A549 (cell line): ENCODE data around the gene RPTOR. TPM values are rescaled to one million over a fixed set of nuclear protein-coding genes. Genes with fewer than 3 reads are reported as not detected.

ENCODE experiments used
- ATAC-seq, 2 experiments: fragments of 200-7000 bp in 1 of 2; fragments of >200 bp in 1 of 2; cut with Nextera tagmentation in 1 of 2; cut with Tn5 transposase in 1 of 2; 3 replicates each; pipeline versions ENCODE4 v1.8.0 to v1.9.1; 2018 to 2020; ENCODE audit warnings: mild to moderate bottlenecking in 1 of 2, moderate library complexity in 1 of 2
- CTCF ChIA-PET: fragments of 300-600 bp; sonication (Branson Sonifier 250); formaldehyde crosslinking; extraction: SDS; loops from one replicate; lab custom pipeline; 2021; ENCODE audit warnings: antibody characterized with exemption, inconsistent platforms; lab: Yijun Ruan, JAX
- POLR2A ChIA-PET: fragments of 350-600 bp; formaldehyde crosslinking; extraction: SDS; loops from one replicate; lab custom pipeline; 2021; ENCODE audit warnings: antibody characterized with exemption, inconsistent platforms; lab: Yijun Ruan, JAX
- DNase-seq, 2 experiments: peaks; one replicate each; pipeline versions ENCODE4 v3.0.0 to v3.0.0-alpha.2; 2011 to 2016; ENCODE audit warnings: low read depth in 1 of 2, low spot score in 1 of 2
- FAIRE-seq: peaks from 2 replicates; lab custom pipeline; 2011; peaks lifted over from hg19 to GRCh38; lab: Jason Lieb, UNC
- H3K27ac ChIP-seq, 2 experiments: fragments of >200 bp; sonication (Bioruptor Twin); formaldehyde crosslinking; 3 replicates each; pipeline ENCODE4 v1.5.1; 2016 to 2017
- H3K4me1 ChIP-seq: fragments of >200 bp; sonication (Bioruptor Twin); formaldehyde crosslinking; 3 replicates; pipeline ENCODE4 v1.6.1; 2016
- H3K4me2 ChIP-seq: fragments of >200 bp; sonication (Bioruptor Twin); formaldehyde crosslinking; 3 replicates; pipeline ENCODE4 v1.6.1; 2016
- H3K4me3 ChIP-seq: fragments of >200 bp; sonication (Bioruptor Twin); formaldehyde crosslinking; 3 replicates; pipeline ENCODE4 v1.5.1; 2016
- H3K9me3 ChIP-seq: fragments of >200 bp; sonication (Bioruptor Twin); formaldehyde crosslinking; 3 replicates; pipeline ENCODE4 v1.6.1; 2016
- CHD4 ChIP-seq: fragments of 200-600 bp; sonication (generic); IDR thresholded peaks from 2 replicates; pipeline ENCODE4 v1.6.1; 2016; ENCODE audit warnings: antibody characterized with exemption, mild to moderate bottlenecking, borderline replicate concordance
- EHMT2 ChIP-seq: fragments of 200-600 bp; sonication (generic); IDR thresholded peaks from 2 replicates; pipeline ENCODE4 v1.6.1; 2016; ENCODE audit warnings: antibody characterized with exemption, low read depth, mild to moderate bottlenecking, moderate library complexity
- EP300 ChIP-seq, 2 experiments: fragments of >200 bp; sonication (Bioruptor Twin); formaldehyde crosslinking; IDR thresholded peaks; 2 replicates in 1 of 2; 3 replicates in 1 of 2; pipeline ENCODE4 v1.6.1; 2016 to 2017
- FOSB ChIP-seq: fragments of 250-450 bp; sonication (Bioruptor Pico); IDR thresholded peaks from 2 replicates; pipeline ENCODE4 v1.5.0; 2020; ENCODE audit warnings: mild to moderate bottlenecking, moderate library complexity
- FOSL2 ChIP-seq, 2 experiments: fragments of 450-650 bp in 1 of 2; fragments of >200 bp in 1 of 2; sonication (Bioruptor Twin) in 1 of 2; formaldehyde crosslinking; IDR thresholded peaks; 2 replicates each; pipeline versions ENCODE4 v1.5.0 to v1.6.1; 2016 to 2020; ENCODE audit warnings: mild to moderate bottlenecking in 1 of 2, moderate library complexity in 1 of 2
- FOXS1 ChIP-seq: fragments of 250-450 bp; sonication (Bioruptor Pico); IDR thresholded peaks from 2 replicates; pipeline ENCODE4 v1.5.0; 2020; ENCODE audit warnings: mild to moderate bottlenecking, moderate library complexity
- HOXB5 ChIP-seq: fragments of 250-450 bp; sonication (Bioruptor Pico); IDR thresholded peaks from 2 replicates; pipeline ENCODE4 v1.5.0; 2020; ENCODE audit warnings: mild to moderate bottlenecking, moderate library complexity
- MAZ ChIP-seq: fragments of 150-350 bp; IDR thresholded peaks from 2 replicates; pipeline ENCODE4 v1.6.1; 2014; ENCODE audit warnings: antibody characterized with exemption, low read depth, low read length, borderline replicate concordance
- NFE2L2 ChIP-seq: fragments of 150-350 bp; conservative IDR thresholded peaks from 2 replicates; pipeline ENCODE4 v1.6.1; 2014; ENCODE audit warnings: low read length
- PHF8 ChIP-seq: fragments of 200-600 bp; sonication (generic); IDR thresholded peaks from 2 replicates; pipeline ENCODE4 v1.6.1; 2016; ENCODE audit warnings: low read depth, mild to moderate bottlenecking, antibody characterized with exemption, moderate library complexity, borderline replicate concordance
- POLR2AphosphoS2 ChIP-seq: conservative IDR thresholded peaks from 2 replicates; pipeline ENCODE4 v1.6.1; 2012; ENCODE audit warnings: low read length, improper control_type of control experiment, inconsistent platforms
- RARB ChIP-seq: fragments of 250-450 bp; sonication (Bioruptor Pico); IDR thresholded peaks from 2 replicates; pipeline ENCODE4 v1.8.0; 2021; ENCODE audit warnings: mild to moderate bottlenecking, moderate library complexity
- RCOR1 ChIP-seq: fragments of 150-350 bp; IDR thresholded peaks from 2 replicates; pipeline ENCODE4 v1.6.1; 2014; ENCODE audit warnings: antibody characterized with exemption, low read length, low read depth
- SMC3 ChIP-seq: fragments of >200 bp; sonication (Bioruptor Twin); formaldehyde crosslinking; IDR thresholded peaks from 3 replicates; pipeline ENCODE4 v1.6.1; 2018; ENCODE audit warnings: inconsistent platforms
- SREBF2 ChIP-seq: fragments of 450-650 bp; IDR thresholded peaks from 2 replicates; pipeline ENCODE4 v1.6.1; 2014; ENCODE audit warnings: mild to moderate bottlenecking, moderate library complexity
- TFCP2L1 ChIP-seq: fragments of 250-450 bp; sonication (Bioruptor Pico); IDR thresholded peaks from 2 replicates; pipeline ENCODE4 v1.5.0; 2021; ENCODE audit warnings: mild to moderate bottlenecking
- ZC3H11A ChIP-seq: fragments of 450-650 bp; IDR thresholded peaks from 2 replicates; pipeline ENCODE4 v1.6.1; 2014; ENCODE audit warnings: antibody characterized with exemption, mild to moderate bottlenecking
- ZFP36 ChIP-seq: fragments of 450-650 bp; IDR thresholded peaks from 2 replicates; pipeline ENCODE4 v1.6.1; 2014; ENCODE audit warnings: borderline replicate concordance; ENCODE audit not compliant: partially characterized antibody
- ZNF302 ChIP-seq: fragments of 250-450 bp; sonication (Bioruptor Pico); IDR thresholded peaks from 2 replicates; pipeline ENCODE4 v1.9.0; 2021; ENCODE audit warnings: inconsistent platforms, mild to moderate bottlenecking, moderate library complexity
- WGBS: methylation state at CpG from one replicate; pipeline ENCODE4 v1.1.6; 2017; ENCODE audit errors: missing lambda C conversion rate; 5-methylcytosine and 5-hydroxymethylcytosine counted together
- polyA plus RNA-seq, 4 experiments: library from polyadenylated mRNA; depleted of rRNA in 3 of 4; stranded (reverse); fragments of >200 nt; fragmentation: RNase III in 1 of 4; extraction: RNeasy Plus Mini Kit Qiagen cat#74134 plus additional on column Dnase treatment in 1 of 4; gene quantifications; 2 replicates in 3 of 4; 3 replicates in 1 of 4; pipeline ENCODE4 v1.2.3, GENCODE V29; 2011 to 2017
- TF ChIP-seq, protein P1 (sequence below): fragments of >200 bp; sonication (Bioruptor Twin); formaldehyde crosslinking; IDR thresholded peaks from 3 replicates; pipeline ENCODE4 v1.6.1; 2016
- TF ChIP-seq, protein P2 (sequence below): fragments of >200 bp; sonication (Bioruptor Twin); formaldehyde crosslinking; IDR thresholded peaks from 2 replicates; pipeline ENCODE4 v1.6.1; 2016
- TF ChIP-seq, protein P3 (sequence below): fragments of 450-650 bp; IDR thresholded peaks from 2 replicates; pipeline ENCODE4 v1.6.1; 2014; ENCODE audit warnings: antibody characterized with exemption
- TF ChIP-seq, protein P4 (sequence below): fragments of 200-600 bp; sonication (generic); IDR thresholded peaks from 2 replicates; pipeline ENCODE4 v1.6.1; 2016; ENCODE audit warnings: antibody characterized with exemption, mild to moderate bottlenecking, moderate library complexity
- TF ChIP-seq, protein P5 (sequence below): IDR thresholded peaks from 2 replicates; pipeline ENCODE4 v1.6.1; 2012; ENCODE audit warnings: low read depth, borderline replicate concordance

Gene RPTOR
- polyA plus RNA-seq, 2 of the 4 experiments (the other 2 are of a cell fraction), result 10.8 to 27.1 TPM

DNA sequence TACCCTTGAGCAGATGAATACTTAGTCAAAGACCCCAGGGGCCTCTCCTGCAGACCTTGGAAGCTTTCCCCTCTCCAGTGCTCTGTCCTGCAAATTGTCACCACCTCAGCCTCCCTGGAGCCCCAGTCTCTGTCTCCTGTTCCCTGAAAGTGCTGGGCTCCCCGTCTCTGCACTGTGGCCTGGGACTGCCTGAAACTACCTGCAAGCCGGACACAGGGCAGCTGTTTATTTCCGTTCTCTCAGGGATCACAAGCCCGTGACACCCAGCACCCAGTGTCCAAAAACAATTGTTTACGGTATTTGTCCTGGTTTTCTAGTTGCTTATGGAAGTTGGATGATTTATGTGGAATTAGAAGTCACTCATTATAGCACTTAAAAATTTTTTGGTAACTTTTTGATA is 365.4 kb downstream of the RPTOR start:
- ChIA-PET CTCF (interaction anchor here (0.7 to 3.7 kb wide), 5 partner anchors 10 to 482 kb away, joined by 3 to 29 read pairs (median 3); no protein-coding TSS in a partner anchor), POLR2A (no interaction called here)
- Histone ChIP-seq H3K4me2 (no peak overlapping the region), H3K4me1 (no peaks in the 10 kb centered on the region)
- no peak for ATAC-seq
- TF ChIP-seq, protein P1, sequence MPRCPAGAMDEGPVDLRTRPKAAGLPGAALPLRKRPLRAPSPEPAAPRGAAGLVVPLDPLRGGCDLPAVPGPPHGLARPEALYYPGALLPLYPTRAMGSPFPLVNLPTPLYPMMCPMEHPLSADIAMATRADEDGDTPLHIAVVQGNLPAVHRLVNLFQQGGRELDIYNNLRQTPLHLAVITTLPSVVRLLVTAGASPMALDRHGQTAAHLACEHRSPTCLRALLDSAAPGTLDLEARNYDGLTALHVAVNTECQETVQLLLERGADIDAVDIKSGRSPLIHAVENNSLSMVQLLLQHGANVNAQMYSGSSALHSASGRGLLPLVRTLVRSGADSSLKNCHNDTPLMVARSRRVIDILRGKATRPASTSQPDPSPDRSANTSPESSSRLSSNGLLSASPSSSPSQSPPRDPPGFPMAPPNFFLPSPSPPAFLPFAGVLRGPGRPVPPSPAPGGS, result no peak
- TF ChIP-seq RCOR1 (no peak), PHF8 (no peak), EHMT2 (no peak), HOXB5 (no peak), FOSB (CRISPR knock-in tag) (no peak), RARB (CRISPR knock-in tag) (no peak), POLR2AphosphoS2 (no peak), FOXS1 (CRISPR knock-in tag) (no peak), ZFP36 (no peak), NFE2L2 (no peak), ZNF302 (no peak), SMC3 (no peak), ZC3H11A (no peak), TFCP2L1 (CRISPR knock-in tag) (no peak)
- TF ChIP-seq, protein P2, sequence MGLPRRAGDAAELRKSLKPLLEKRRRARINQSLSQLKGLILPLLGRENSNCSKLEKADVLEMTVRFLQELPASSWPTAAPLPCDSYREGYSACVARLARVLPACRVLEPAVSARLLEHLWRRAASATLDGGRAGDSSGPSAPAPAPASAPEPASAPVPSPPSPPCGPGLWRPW, result no peak
- TF ChIP-seq, protein P3, sequence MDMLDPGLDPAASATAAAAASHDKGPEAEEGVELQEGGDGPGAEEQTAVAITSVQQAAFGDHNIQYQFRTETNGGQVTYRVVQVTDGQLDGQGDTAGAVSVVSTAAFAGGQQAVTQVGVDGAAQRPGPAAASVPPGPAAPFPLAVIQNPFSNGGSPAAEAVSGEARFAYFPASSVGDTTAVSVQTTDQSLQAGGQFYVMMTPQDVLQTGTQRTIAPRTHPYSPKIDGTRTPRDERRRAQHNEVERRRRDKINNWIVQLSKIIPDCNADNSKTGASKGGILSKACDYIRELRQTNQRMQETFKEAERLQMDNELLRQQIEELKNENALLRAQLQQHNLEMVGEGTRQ, result no peak
- TF ChIP-seq, all 56 proteins: peak for 0
- FAIRE-seq, result no peak
- WGBS, result 94% methylated on average over 5 of the region's 5 CpGs
- Histone ChIP-seq H3K9me3 (no peaks in the 10 kb centered on the region), H3K4me3 (no peak overlapping the region), H3K27ac (no peak overlapping the region)
- no peak for DNase-seq

DNA sequence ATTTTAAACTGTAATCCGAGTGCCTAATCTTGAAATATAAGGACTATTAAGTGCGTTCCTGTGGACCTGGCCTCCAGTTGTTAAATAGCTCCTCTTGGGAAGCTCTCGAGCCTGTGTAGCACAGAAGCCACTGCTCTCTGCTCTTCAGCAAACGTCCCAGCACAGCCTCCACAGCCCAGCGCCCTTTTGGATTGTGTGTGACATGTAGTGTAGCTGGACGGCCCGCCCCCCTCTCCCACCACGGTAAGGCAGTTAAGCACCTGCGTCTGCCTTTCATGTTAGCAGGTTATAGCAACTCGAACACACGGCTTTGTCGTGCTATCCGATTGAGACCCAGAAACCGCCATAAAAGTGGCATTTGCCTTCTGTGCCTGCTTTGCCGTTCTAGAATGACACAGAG is 367.8 kb downstream of the RPTOR start:
- 87% methylated on average over 15 of the region's 15 CpGs for WGBS

More for the DNA sequence above, 367.8 kb downstream of the RPTOR start:
- ATAC-seq, result no peak
- Histone ChIP-seq H3K9me3 (no peaks in the 10 kb centered on the region), H3K27ac (no peak overlapping the region), H3K4me2 (no peak overlapping the region), H3K4me1 (no peaks in the 10 kb centered on the region), H3K4me3 (no peak overlapping the region)
- ChIA-PET CTCF (interaction anchor here (1.2 to 1.7 kb wide), 3 partner anchors 10 to 43 kb away, joined by 3 to 5 read pairs (median 4); no protein-coding TSS in a partner anchor), POLR2A (no interaction called here)
- DNase-seq, result no peak
- FAIRE-seq, result no peak
- TF ChIP-seq, protein P4, sequence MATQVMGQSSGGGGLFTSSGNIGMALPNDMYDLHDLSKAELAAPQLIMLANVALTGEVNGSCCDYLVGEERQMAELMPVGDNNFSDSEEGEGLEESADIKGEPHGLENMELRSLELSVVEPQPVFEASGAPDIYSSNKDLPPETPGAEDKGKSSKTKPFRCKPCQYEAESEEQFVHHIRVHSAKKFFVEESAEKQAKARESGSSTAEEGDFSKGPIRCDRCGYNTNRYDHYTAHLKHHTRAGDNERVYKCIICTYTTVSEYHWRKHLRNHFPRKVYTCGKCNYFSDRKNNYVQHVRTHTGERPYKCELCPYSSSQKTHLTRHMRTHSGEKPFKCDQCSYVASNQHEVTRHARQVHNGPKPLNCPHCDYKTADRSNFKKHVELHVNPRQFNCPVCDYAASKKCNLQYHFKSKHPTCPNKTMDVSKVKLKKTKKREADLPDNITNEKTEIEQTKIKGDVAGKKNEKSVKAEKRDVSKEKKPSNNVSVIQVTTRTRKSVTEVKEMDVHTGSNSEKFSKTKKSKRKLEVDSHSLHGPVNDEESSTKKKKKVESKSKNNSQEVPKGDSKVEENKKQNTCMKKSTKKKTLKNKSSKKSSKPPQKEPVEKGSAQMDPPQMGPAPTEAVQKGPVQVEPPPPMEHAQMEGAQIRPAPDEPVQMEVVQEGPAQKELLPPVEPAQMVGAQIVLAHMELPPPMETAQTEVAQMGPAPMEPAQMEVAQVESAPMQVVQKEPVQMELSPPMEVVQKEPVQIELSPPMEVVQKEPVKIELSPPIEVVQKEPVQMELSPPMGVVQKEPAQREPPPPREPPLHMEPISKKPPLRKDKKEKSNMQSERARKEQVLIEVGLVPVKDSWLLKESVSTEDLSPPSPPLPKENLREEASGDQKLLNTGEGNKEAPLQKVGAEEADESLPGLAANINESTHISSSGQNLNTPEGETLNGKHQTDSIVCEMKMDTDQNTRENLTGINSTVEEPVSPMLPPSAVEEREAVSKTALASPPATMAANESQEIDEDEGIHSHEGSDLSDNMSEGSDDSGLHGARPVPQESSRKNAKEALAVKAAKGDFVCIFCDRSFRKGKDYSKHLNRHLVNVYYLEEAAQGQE, result no peak
- no peak for TF ChIP-seq FOSL2 (IDR thresholded peaks at IDR 0.05)
- TF ChIP-seq FOSL2 (CRISPR knock-in tag; IDR thresholded peaks at IDR 0.05), result no peak
- no peak for TF ChIP-seq MAZ
- TF ChIP-seq, protein P2, result no peak
- TF ChIP-seq, protein P3, result no peak
- TF ChIP-seq TFCP2L1 (CRISPR knock-in tag), result no peak
- no peak for TF ChIP-seq SREBF2
- TF ChIP-seq NFE2L2, result no peak
- TF ChIP-seq ZC3H11A, result no peak
- TF ChIP-seq CHD4, result no peak
- TF ChIP-seq EP300 (IDR thresholded peaks at IDR 0.05), result no peak
- TF ChIP-seq, protein P5, sequence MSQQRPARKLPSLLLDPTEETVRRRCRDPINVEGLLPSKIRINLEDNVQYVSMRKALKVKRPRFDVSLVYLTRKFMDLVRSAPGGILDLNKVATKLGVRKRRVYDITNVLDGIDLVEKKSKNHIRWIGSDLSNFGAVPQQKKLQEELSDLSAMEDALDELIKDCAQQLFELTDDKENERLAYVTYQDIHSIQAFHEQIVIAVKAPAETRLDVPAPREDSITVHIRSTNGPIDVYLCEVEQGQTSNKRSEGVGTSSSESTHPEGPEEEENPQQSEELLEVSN, result no peak
